Activated B cell treated with CpG ODN at 0.5 μM for 24 hours (primary cell): ENCODE measurements around the gene DENND5B. TPM values are rescaled to one million over a fixed set of nuclear protein-coding genes. Genes with fewer than 3 reads are reported as not detected.

Experiments used
- ATAC-seq: fragments of 200-7000 bp; cut with Tn5 transposase; one replicate; pipeline ENCODE4 v1.10.0; 2021; ENCODE audit warnings: low read depth, mild to moderate bottlenecking, moderate library complexity
- CTCF ChIA-PET: fragments of 350-600 bp; sonication (Branson Sonifier 250); formaldehyde crosslinking; loops from one replicate; lab custom pipeline; 2021; ENCODE audit warnings: antibody characterized with exemption; lab: Charles Lee
- POLR2A ChIA-PET: fragments of 350-600 bp; sonication (Branson Sonifier 250); formaldehyde crosslinking; loops from one replicate; lab custom pipeline; 2021; ENCODE audit warnings: antibody characterized with exemption; lab: Charles Lee
- DNase-seq: peaks from one replicate; pipeline ENCODE4 v3.0.0; 2022
- H3K27ac Mint-ChIP-seq: one replicate; pipeline ENCODE4 v1.8.0; 2020; ENCODE audit warnings: mixed read lengths
- H3K27me3 Mint-ChIP-seq: one replicate; pipeline ENCODE4 v1.8.0; 2021; ENCODE audit warnings: mixed read lengths
- H3K36me3 Mint-ChIP-seq: one replicate; pipeline ENCODE4 v1.8.0; 2021; ENCODE audit warnings: low read depth, mixed read lengths
- H3K4me1 Mint-ChIP-seq: one replicate; pipeline ENCODE4 v1.8.0; 2021; ENCODE audit warnings: mixed read lengths
- H3K4me3 Mint-ChIP-seq: one replicate; pipeline ENCODE4 v1.8.0; 2020; ENCODE audit warnings: mild to moderate bottlenecking, mixed read lengths
- H3K9me3 Mint-ChIP-seq: one replicate; pipeline ENCODE4 v1.8.0; 2020; ENCODE audit warnings: mixed read lengths
- intact Hi-C: fragments of 100-400 bp; cut with micrococcal nuclease; formaldehyde crosslinking; loops from one replicate; pipeline ENCODE4 v1.15.1; 2024
- total RNA-seq: library from RNA; stranded (reverse); gene quantifications from 2 replicates; pipeline ENCODE4 v1.2.3, GENCODE V29; 2022
- TF ChIP-seq, protein P1 (sequence below): fragments of 200-600 bp; IDR thresholded peaks from one replicate; pipeline ENCODE4 v1.8.0; 2022; ENCODE audit warnings: antibody characterized with exemption, mild to moderate bottlenecking

DENND5B gene
- total RNA-seq, 1 donor from 2014 or later = 64.1 TPM

DNA sequence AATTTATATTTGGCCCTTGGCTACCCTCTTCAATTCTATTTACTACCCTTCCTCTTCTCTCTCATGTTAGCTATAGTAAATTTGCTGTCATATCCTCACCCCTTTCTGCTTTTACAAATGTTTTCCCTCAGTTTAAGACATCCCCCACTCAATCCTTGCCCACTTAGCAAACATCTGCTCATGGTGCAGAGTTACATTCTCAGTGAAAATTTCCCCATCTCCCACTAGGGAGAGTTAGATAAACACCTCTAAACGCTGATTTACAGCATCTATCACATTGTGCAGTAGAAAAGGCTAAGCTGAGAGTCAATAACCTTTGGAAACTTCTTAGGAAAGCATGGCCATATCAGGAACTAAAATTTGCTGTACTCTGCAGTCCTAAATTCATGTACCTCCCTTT lies 69.0 kb downstream of the DENND5B start:
- ChIA-PET CTCF (no interaction called here), POLR2A (no interaction called here)
- H3K4me3 Mint-ChIP-seq = no peak overlapping the region
- no peaks in the 10 kb centered on the region for H3K27me3 Mint-ChIP-seq
- H3K9me3 Mint-ChIP-seq = no peaks in the 10 kb centered on the region
- DNase-seq = no peak
- H3K4me1 Mint-ChIP-seq = peaks cover 77% of the 10 kb centered on the region
- TF ChIP-seq, protein P1, sequence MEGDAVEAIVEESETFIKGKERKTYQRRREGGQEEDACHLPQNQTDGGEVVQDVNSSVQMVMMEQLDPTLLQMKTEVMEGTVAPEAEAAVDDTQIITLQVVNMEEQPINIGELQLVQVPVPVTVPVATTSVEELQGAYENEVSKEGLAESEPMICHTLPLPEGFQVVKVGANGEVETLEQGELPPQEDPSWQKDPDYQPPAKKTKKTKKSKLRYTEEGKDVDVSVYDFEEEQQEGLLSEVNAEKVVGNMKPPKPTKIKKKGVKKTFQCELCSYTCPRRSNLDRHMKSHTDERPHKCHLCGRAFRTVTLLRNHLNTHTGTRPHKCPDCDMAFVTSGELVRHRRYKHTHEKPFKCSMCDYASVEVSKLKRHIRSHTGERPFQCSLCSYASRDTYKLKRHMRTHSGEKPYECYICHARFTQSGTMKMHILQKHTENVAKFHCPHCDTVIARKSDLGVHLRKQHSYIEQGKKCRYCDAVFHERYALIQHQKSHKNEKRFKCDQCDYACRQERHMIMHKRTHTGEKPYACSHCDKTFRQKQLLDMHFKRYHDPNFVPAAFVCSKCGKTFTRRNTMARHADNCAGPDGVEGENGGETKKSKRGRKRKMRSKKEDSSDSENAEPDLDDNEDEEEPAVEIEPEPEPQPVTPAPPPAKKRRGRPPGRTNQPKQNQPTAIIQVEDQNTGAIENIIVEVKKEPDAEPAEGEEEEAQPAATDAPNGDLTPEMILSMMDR = no peak
- no peaks in the 10 kb centered on the region for H3K36me3 Mint-ChIP-seq
- ATAC-seq = no peak
- intact Hi-C loops = no loop called here
- H3K27ac Mint-ChIP-seq = no peak overlapping the region

DNA sequence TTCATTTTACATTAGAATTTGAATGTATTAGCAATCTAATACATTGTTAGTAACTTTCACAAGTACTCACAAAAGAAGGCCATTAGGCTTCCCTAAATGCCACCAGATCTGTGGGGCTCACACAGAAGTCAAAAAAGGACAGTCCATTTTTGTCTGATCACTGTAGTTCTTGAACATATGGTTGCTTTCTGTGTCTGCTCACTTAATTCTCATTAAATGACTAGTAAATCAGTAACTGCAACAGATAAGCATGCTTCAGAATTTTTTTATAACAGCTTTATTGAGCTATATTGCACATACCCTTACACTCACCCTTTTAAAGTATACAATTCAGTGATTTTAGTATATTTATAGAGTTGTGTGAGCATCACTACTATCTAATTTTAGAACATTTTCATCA lies 71.4 kb downstream of the DENND5B start:
- DNase-seq (no peak), ATAC-seq (no peak)
- POLR2A ChIA-PET = interaction anchor here (2.1 kb wide), 1 partner anchor 71 kb away, joined by 7 read pairs; the partner anchor contains the start of gene DENND5B
- Mint-ChIP-seq H3K9me3 (no peaks in the 10 kb centered on the region), H3K4me3 (no peak overlapping the region), H3K27ac (no peak overlapping the region), H3K36me3 (peaks cover 8% of the 10 kb centered on the region), H3K4me1 (peaks cover 58% of the 10 kb centered on the region), H3K27me3 (no peaks in the 10 kb centered on the region)
- CTCF ChIA-PET = no interaction called here
- intact Hi-C loops = no loop called here
- TF ChIP-seq, protein P1 = no peak

DNA sequence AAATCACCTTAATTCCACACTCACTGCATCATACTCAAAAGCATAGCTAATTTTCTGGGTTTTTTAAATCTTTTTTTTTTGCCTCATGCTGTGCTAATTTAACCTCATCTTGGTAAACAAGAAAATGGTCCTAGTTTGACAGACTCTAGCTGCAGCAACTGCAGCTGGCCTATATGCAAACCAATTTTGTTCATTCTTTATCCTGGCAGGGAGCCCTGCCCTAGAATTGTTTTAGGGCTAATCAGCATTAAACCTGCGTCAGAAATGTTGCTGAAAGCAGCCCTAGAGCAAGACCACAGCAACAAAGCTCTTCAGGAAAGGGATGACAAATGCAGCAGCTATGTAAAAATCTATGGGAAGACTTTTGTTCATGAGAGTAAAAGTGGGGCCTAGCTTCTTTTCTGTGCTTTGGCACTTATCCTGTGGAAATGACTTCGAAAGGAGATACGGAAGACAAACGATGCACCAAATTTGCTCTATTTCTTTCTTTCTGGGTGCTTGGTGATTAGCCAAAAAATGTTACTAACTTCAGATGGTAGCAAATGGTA lies 72.2 kb downstream of the DENND5B start:
- no peak for ATAC-seq
- CTCF ChIA-PET = interaction anchor here (0.7 kb wide), 1 partner anchor 117 kb away, joined by 3 read pairs; no protein-coding TSS in a partner anchor
- intact Hi-C loops = loop anchor here (1.0 kb wide), 1 partner anchor 8 kb away; no protein-coding TSS in a partner anchor
- Mint-ChIP-seq H3K4me3 (no peak overlapping the region), H3K27ac (no peak overlapping the region), H3K36me3 (peaks cover 8% of the 10 kb centered on the region), H3K4me1 (peaks cover 59% of the 10 kb centered on the region), H3K9me3 (no peaks in the 10 kb centered on the region), H3K27me3 (no peaks in the 10 kb centered on the region)
- DNase-seq = no peak
- TF ChIP-seq, protein P1 = no peak
- POLR2A ChIA-PET = interaction anchor here (0.9 kb wide), 1 partner anchor 13 kb away, joined by 5 read pairs; no protein-coding TSS in a partner anchor

DNA sequence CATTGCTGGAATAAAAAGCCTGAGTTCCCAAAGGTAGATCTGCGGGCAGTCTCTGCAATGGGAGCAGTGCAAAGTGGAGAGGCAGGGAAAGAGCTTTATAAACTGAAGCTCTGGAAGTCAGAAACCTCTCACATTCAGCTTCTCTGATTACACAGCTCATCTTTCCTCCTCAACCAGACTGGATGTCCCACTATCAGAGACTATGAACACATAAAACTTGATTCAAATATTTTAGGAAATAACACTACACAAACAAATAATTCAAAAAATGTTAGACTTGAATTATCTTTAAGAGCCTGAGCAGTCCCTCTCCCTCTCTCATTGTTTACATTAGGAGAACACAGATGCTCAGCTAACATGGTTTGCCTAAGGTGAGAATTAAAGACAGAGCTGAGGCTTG lies 72.9 kb downstream of the DENND5B start:
- intact Hi-C loops = loop anchor here (1.0 kb wide), 1 partner anchor 8 kb away; no protein-coding TSS in a partner anchor

DNA sequence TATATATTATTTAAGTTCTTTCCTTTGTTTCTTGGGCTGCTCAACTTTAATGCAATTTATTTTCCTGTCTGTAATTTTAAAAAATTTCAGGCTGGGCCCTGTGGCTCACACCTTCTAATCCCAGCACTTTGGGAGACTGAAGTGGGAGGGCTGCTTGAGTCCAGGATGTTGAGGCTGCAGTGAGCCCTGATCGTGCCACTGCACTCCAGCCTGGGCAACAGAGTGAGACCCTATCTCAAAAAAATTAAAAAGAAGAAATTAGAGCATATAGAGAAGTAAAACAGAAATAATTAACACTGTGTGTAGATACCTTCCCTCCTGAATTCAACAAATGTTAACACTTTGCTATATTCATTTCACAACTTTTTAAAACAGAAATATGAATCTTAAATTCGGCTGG lies 74.2 kb downstream of the DENND5B start:
- Mint-ChIP-seq H3K27me3 (no peaks in the 10 kb centered on the region), H3K4me1 (peaks cover 62% of the 10 kb centered on the region), H3K27ac (no peak overlapping the region), H3K9me3 (no peaks in the 10 kb centered on the region), H3K4me3 (no peak overlapping the region), H3K36me3 (peaks cover 8% of the 10 kb centered on the region)
- DNase-seq (no peak), ATAC-seq (no peak)
- CTCF ChIA-PET = no interaction called here
- TF ChIP-seq, protein P1 = no peak
- POLR2A ChIA-PET = interaction anchor here (0.6 to 0.7 kb wide), 5 partner anchors 13 to 271 kb away, joined by 3 to 6 read pairs (median 4); no protein-coding TSS in a partner anchor
- intact Hi-C loops = no loop called here

More for the DNA sequence above, 72.9 kb downstream of the DENND5B start:
- H3K36me3 Mint-ChIP-seq = peaks cover 8% of the 10 kb centered on the region
- no peak overlapping the region for H3K4me3 Mint-ChIP-seq
- CTCF ChIA-PET = no interaction called here
- no peaks in the 10 kb centered on the region for H3K9me3 Mint-ChIP-seq
- H3K4me1 Mint-ChIP-seq = peaks cover 64% of the 10 kb centered on the region
- H3K27me3 Mint-ChIP-seq = no peaks in the 10 kb centered on the region
- no peak for ATAC-seq
- H3K27ac Mint-ChIP-seq = no peak overlapping the region
- TF ChIP-seq, protein P1 = no peak
- POLR2A ChIA-PET = interaction anchor here (0.5 to 0.9 kb wide), 3 partner anchors 14 to 118 kb away, joined by 5 to 9 read pairs (median 6); no protein-coding TSS in a partner anchor
- DNase-seq = no peak
